ENCODE measurements around the gene ZNF136. TPM values are rescaled to one million over a fixed set of nuclear protein-coding genes. Genes with fewer than 3 reads are reported as not detected.

ZNF136 gene
- total RNA-seq, 4 donors from 2014 or later: 6.3 to 18.7 (median 9.1) TPM

GRCh38 chr19:12166626-12167025 lies 3.7 kb downstream of the ZNF136 start:
- WGBS, 2 donors (ENCODE audit: low coverage in 1 of 2): 83 to 100% methylated on average over 1 of the region's 1 CpG
- TF ChIP-seq POLR2A (IDR thresholded peaks at IDR 0.05) (no peak), POLR2AphosphoS5 (IDR thresholded peaks at IDR 0.05) (no peak), CTCF (IDR thresholded peaks at IDR 0.05) (no peak), EP300 (IDR thresholded peaks at IDR 0.05; ENCODE audit: low read depth) (no peak)
- intact Hi-C loops (cut with DNase I; ENCODE audit: low total_unique reads) (no loop called here), in situ Hi-C loops (cut with MboI; ENCODE audit: low pct_ligation_motif_present in 1 of 4, low pct_unique_long_range_greater_than_20kb in 1 of 4, low sequenced_read_pairs in 3 of 4) (no loop called here)
- Histone ChIP-seq H3K27me3 (no peaks in the 10 kb centered on the region), H3K9me3 (no peaks in the 10 kb centered on the region), H3K27ac (no peak overlapping the region), H3K36me3 (peaks cover 0 to 7% (median 0%) of the 10 kb centered on the region in 4 donors), H3K4me3 (no peak overlapping the region), H3K4me1 (peaks cover 5 to 31% (median 13%) of the 10 kb centered on the region in 4 donors)
- no peak for DNase-seq

- H3K4me1 ChIP-seq: no peaks in the 10 kb centered on the region
- no peak for DNase-seq
- no peak for TF ChIP-seq POLR2A (IDR thresholded peaks at IDR 0.05)
- TF ChIP-seq EP300 (IDR thresholded peaks at IDR 0.05; ENCODE audit: low read depth): no peak
- TF ChIP-seq POLR2AphosphoS5 (IDR thresholded peaks at IDR 0.05): no peak
- no peak for TF ChIP-seq CTCF (IDR thresholded peaks at IDR 0.05)
- no peak overlapping the region for H3K4me3 ChIP-seq
- H3K36me3 ChIP-seq: peaks cover 0 to 11% (median 0%) of the 10 kb centered on the region in 4 donors
- in situ Hi-C loops (cut with MboI; ENCODE audit: low pct_ligation_motif_present in 1 of 4, low pct_unique_long_range_greater_than_20kb in 1 of 4, low sequenced_read_pairs in 3 of 4): no loop called here
- H3K9me3 ChIP-seq: peaks cover 14 to 26% of the 10 kb centered on the region in 2 donors
- intact Hi-C loops (cut with DNase I; ENCODE audit: low total_unique reads): no loop called here
- no peaks in the 10 kb centered on the region for H3K27me3 ChIP-seq
- WGBS, 2 donors (ENCODE audit: low coverage in 1 of 2): 99 to 100% methylated on average over 3 of the region's 3 CpGs
- no peak overlapping the region for H3K27ac ChIP-seq
Measured at GRCh38 chr19:12180377-12180776, 17.5 kb downstream of the ZNF136 start.

- no peak for TF ChIP-seq CTCF (IDR thresholded peaks at IDR 0.05)
- no peak for TF ChIP-seq POLR2AphosphoS5 (IDR thresholded peaks at IDR 0.05)
- no peak for TF ChIP-seq POLR2A (IDR thresholded peaks at IDR 0.05)
- TF ChIP-seq EP300 (IDR thresholded peaks at IDR 0.05; ENCODE audit: low read depth): no peak
- Histone ChIP-seq H3K9me3 (peaks cover 58 to 66% of the 10 kb centered on the region in 2 donors), H3K27me3 (no peaks in the 10 kb centered on the region), H3K4me3 (no peak overlapping the region), H3K27ac (no peak overlapping the region), H3K4me1 (no peaks in the 10 kb centered on the region), H3K36me3 (peaks cover 4 to 62% (median 20%) of the 10 kb centered on the region in 4 donors)
- in situ Hi-C loops (cut with MboI; ENCODE audit: low pct_ligation_motif_present in 1 of 4, low pct_unique_long_range_greater_than_20kb in 1 of 4, low sequenced_read_pairs in 3 of 4) (no loop called here), intact Hi-C loops (cut with DNase I; ENCODE audit: low total_unique reads) (no loop called here)
- DNase-seq: no peak
- 95 to 96% methylated on average over 6 of the region's 6 CpGs for WGBS, 2 donors (ENCODE audit: low coverage in 1 of 2)
Measured at GRCh38 chr19:12187625-12188024, 24.7 kb downstream of the ZNF136 start.

GRCh38 chr19:12194827-12195731 lies 32.2 kb downstream of the ZNF136 start:
- Histone ChIP-seq H3K27me3 (no peaks in the 10 kb centered on the region), H3K9me3 (peaks cover 25 to 31% of the 10 kb centered on the region in 2 donors), H3K27ac (peak overlapping the region; percentile 75 to 84 (median 78)), H3K36me3 (peaks cover 0 to 17% (median 0%) of the 10 kb centered on the region in 4 donors), H3K4me3 (peak overlapping the region; percentile 8 to 82 (median 49)), H3K4me1 (peaks cover 0 to 11% (median 0%) of the 10 kb centered on the region in 4 donors)
- DNase-seq: peak; percentile 79
- TF ChIP-seq CTCF (IDR thresholded peaks at IDR 0.05) (no peak), POLR2AphosphoS5 (IDR thresholded peaks at IDR 0.05) (peak; percentile 52 to 85 (median 77)), POLR2A (IDR thresholded peaks at IDR 0.05) (peak; percentile 29)
- intact Hi-C loops (cut with DNase I; ENCODE audit: low total_unique reads) (loop anchor here (10.0 kb wide), 1 partner anchor 140 kb away; the partner anchor contains the start of gene ZNF563), in situ Hi-C loops (cut with MboI; ENCODE audit: low pct_ligation_motif_present in 1 of 4, low pct_unique_long_range_greater_than_20kb in 1 of 4, low sequenced_read_pairs in 3 of 4) (no loop called here)
- 0 to 22% methylated on average over 1 to 45 of the region's 62 CpGs for WGBS, 2 donors (ENCODE audit: low coverage in 1 of 2)

All from transverse colon (tissue), 4 donors.